Endothelial cell of hepatic sinusoid (primary cell): ENCODE measurements around the gene PRKAG2.

Experiments
- in situ Hi-C: cut with HindIII; loops from 2 replicates; pipeline ENCODE4 v1.10.0; 2017; ENCODE audit warnings: low sequenced_read_pairs

Gene PRKAG2

DNA sequence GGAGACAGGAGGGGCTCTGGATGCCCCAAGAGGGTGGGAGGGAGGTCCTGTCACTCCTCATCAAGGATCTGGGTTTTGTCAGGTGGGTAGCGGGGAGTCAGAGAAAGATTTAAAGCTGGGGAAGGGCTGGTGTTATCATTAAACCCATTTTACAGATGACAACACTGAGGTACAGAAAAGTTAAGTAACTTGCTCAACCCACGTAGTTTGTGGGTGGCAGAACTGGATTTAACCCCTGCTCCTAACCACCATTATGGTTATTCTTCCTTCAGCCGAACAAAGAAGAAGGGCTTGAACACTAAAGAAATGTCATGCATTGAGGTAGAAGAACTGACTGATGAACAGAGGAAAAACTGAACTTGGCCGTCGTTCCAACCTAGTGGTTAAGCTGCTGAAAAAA, 24.9 kb upstream of the PRKAG2 start:
- in situ Hi-C loops: loop anchor here (5.0 kb wide), 2 partner anchors 60 to 95 kb away; no protein-coding TSS in a partner anchor

DNA sequence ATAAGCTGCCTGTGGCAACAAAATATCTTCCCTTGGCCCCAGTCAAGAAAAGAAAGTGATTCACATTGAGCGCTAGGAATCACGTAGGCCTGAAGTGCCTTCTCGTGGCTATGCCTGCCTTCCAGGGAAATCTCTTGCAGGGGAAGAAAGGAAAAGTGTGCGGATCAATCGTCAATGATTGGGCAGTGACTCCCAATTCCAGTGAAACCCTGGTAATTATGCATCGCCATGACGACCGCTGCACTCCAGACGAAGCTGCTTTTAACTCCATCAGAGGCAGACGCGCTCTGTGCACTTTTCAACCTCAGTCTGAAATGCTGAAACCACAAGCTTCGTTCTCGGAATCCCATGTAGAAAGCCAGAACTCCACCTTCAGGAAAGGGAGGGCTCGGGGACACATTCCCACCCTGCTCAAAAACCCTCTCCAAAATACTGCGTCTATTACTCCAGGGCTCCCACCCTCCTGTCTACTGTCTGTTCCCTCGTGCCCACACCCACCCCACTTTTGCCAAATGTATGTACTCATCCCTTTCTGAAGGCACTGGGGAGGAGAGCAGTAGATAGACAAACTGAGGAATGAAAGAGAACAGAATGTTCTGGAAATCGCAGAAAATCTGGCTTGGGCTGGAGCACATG, 24.2 kb upstream of the PRKAG2 start:
- in situ Hi-C loops: loop anchor here (5.0 kb wide), 2 partner anchors 59 to 96 kb away; no protein-coding TSS in a partner anchor

DNA sequence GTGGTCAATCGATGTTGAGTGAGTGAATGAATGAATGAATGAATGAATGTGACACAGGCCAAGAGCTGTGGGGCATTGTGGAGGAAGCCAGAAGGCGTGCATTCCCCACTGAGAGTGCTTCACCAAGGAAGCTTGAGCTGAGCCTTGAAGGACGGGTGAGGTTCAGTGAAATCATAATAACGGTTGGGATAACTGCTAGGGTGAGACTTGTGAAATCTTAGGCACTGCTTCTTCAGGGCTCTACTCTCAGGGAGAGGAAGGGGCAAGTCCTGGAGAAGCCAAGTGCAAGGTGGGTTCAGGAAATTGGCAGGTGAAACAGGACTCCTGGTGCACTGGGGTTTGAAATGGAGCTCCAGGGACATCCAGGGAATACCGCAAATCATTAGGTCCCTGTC, 23.7 kb upstream of the PRKAG2 start:
- in situ Hi-C loops: loop anchor here (5.0 kb wide), 2 partner anchors 58 to 97 kb away; no protein-coding TSS in a partner anchor

DNA sequence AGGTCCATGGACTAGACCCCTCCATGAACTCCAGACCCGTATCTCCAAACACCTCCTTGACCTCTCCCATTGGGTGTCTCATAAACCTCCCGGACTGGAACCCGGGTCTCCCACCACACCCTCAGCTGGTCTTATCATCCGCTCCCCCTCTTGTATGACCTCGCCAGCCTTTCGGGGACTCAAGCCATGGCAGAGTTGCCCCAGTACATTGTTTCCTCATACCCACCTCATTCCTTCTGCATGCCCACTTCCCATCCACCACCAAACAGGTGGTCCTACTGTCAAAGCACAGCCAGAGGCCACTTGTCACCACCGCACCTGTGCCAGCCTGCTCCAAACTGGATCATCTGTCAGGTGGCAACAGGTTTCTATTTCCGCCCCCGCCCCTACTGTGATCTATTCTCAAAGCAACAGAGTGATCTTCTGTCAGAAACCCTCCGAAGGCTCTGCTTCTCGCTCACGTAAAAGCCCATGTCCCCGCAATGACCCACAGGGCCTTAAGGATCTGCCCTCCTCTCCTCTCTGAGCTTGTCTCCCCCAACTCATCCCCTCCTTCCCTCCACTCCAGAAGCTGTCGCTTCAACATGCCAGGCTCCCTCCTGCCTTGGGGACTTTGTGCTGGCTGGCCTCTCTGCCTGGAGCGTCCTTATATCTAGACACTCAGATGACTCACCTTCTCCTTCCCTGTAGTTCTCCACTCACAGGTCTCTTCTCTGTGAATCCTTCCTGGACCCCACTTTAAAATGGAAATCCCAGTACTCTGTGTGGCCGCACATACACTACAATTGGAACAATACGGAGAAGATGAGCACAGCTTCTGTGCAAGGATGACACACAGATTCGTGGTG, 22.8 kb upstream of the PRKAG2 start:
- in situ Hi-C loops: loop anchor here (5.0 kb wide), 3 partner anchors 38 to 98 kb away; no protein-coding TSS in a partner anchor

DNA sequence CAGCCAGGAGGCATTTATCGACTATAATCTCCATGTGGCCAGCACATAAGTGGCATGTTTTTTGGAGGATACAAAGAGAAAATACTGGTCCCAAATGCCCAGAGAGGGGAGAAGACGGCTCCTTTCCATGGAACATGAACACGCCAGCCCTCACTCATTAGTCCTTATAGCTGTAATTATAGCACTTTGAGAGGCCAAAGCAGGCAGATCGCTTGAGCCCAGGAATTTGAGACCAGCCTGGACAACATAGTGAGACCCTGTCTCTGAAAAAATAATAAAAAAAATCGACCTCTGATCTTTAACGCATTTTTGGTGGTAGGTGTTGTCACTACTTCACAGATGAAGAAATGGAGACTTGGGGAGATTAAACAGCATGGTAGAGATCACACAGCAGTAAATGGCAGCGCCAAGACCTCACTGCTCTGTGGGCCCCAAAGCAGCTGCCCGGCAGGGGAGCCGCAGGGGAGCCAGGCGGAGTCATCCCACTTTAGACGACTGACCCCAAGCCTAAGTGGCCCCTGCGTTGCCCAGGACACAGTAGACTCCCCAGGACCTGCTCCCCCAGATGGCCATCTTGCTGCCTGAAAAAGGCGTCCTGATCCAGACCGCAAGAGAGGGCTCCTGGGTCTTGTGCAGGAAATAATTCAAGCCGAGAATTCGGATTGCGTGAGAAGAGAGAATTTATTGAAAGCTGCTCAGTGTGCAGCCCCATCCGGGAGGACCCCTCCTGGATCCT, 21.2 kb upstream of the PRKAG2 start:
- in situ Hi-C loops: loop anchor here (5.0 kb wide), 1 partner anchor 39 kb away; no protein-coding TSS in a partner anchor

DNA sequence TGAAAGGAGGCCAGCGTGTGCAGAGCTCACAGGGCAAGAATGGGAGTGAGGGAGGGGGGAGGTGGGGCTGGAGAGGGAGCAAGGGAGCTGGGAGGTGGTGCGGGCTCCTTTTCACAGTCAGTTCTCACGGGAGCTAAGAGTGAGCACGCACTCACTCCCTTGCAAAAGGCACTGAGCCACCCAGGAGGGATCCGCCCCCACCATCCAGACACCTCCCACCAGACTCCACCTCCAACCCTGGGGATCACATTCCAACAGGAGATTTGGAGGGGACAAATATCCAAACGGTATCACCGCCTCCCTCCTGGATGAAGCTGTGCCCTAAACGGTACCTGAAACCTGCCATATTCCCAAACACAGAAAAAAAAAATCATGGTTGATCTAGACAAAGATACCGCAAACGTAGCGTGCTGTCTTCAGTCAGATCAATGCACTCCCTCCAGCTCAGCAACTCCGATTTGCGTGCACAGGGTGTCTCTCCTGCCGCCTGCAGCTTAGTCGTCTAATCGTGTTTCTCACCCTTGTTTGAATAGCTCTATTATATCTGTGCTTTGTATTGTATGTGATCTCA, 20.3 kb upstream of the PRKAG2 start:
- in situ Hi-C loops: loop anchor here (5.0 kb wide), 1 partner anchor 40 kb away; no protein-coding TSS in a partner anchor

DNA sequence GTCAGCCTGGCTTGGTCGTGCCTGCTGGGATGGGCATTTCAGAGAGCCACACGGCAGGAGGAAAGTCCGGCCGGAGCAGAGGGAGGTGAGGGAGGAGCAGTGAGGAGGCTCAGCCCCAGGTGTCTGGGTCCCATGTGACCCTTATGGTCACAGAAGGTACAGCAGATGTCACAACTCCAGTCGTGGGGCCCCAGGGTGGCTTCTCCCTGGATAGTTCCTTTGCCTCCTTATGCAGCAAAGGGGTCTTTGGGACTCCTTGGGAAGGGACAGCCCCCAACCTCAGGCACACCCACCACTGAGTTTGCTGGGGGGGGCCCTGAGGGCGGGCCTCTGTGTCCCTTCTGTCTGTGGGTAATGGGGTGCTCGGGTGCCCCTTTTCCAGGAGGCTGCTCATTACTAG, 19.6 kb upstream of the PRKAG2 start:
- in situ Hi-C loops: loop anchor here (5.0 kb wide), 1 partner anchor 41 kb away; no protein-coding TSS in a partner anchor

DNA sequence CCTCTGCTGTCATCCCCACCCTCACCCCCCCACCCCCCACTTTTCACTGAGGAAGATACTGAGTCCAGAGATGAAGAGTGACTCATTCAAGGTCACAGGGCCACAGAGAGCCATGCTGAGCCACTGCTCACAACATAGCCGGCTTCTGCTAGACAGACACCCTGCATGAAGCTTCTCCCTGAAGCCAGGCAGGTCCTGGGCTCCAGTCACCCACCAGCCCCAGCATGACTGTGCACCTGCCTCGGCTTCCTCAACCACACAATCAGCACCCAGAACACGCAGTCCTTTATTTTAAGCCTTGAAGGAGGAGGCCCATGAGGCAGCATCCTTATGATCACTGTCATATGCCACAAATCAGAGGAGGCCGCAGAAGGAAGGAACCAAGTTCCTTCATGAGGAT, 19.2 kb upstream of the PRKAG2 start:
- in situ Hi-C loops: loop anchor here (5.0 kb wide), 1 partner anchor 41 kb away; no protein-coding TSS in a partner anchor

DNA sequence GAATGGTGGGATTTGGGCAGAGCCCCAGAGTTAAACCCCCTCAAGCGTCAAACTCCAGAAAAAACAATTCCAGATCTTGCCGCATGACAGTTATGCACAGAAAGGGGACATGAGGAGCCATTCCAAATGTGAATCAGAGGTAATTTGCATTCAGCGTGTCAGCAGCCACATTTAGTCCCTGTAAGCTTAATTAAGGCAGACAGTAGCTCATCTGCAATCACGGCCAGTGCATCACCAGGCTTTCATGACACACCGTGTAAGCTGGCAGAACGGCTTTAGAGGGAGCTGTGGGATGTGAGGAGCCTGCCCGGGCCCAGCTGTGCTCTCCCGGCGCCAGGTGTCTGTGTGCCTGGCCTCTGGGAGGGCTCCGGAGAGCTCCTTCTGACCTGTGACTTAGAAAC, 18.7 kb upstream of the PRKAG2 start:
- in situ Hi-C loops: loop anchor here (5.0 kb wide), 1 partner anchor 42 kb away; no protein-coding TSS in a partner anchor

DNA sequence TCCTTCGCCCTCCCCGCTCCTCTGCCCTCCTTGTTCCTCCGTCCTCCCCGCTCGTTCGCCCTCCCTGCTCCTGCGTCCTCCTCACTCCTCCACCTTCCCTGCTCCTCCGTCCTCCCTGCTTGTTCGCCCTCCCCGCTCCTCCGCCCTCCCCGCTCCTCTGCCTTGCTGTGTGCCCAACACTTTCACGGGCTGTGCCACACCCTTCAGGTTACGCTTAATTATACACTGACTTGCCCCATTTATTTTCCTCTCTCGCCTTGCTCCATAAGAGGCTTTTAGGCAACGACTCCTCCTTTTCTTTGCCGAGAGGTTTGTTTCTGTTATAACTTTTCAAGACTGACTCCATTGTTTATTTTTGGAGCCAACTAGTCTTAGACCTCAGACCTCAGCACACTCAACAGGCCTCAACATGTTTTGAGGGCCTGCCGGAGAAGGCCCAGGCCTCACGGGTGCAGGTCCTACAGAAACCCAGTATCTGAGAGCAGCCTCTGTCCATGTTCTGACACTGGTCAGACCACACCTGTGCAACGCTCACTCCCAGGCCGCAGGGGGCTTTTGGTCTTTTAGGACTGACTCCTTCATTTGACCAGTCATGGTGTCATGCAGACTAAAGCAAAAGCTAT, 18.2 kb upstream of the PRKAG2 start:
- in situ Hi-C loops: loop anchor here (5.0 kb wide), 1 partner anchor 42 kb away; no protein-coding TSS in a partner anchor

DNA sequence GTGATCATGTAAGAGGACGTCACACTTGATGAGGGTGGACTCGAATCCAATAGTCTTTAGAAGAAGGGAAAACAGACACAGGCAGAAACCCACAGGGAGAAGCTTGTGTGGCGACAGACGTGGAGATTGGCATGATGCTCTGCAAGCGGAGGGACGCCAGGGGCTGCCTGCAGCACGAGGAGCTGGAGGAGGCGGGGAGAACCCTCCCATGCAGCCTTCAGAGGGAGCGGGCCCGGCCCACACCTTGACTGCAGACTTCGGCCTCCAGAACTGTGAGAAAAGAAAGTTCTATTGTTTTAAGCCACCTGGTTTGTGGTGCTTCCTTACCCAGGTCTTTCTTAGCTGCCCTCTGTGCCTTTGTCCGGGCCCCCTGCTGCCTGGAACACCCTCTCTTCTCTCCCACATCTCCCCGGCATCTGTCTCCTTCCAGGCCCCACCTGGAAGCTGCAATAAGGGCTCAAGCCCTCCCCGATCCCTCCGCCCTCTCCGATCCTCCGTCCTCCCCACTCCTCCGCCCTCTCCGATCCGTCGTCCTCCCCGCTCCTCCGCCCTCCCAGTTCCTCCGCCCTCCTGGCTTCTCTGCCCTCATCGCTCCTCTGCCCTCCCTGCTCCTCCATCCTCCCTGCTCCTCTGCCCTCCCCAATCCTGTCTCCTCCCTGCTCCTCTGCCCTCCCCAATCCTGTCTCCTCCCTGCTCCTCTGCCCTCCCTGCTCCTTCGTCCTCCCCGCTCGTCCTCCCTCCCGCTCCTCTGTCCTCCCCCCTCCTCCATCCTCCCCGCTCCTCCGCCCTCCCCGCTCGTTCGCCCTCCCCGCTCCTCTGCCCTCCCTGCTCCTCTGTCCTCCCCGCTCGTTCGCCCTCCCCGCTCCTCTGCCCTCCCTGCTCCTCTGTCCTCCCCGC, 17.4 kb upstream of the PRKAG2 start:
- in situ Hi-C loops: loop anchor here (5.0 kb wide), 1 partner anchor 43 kb away; no protein-coding TSS in a partner anchor

DNA sequence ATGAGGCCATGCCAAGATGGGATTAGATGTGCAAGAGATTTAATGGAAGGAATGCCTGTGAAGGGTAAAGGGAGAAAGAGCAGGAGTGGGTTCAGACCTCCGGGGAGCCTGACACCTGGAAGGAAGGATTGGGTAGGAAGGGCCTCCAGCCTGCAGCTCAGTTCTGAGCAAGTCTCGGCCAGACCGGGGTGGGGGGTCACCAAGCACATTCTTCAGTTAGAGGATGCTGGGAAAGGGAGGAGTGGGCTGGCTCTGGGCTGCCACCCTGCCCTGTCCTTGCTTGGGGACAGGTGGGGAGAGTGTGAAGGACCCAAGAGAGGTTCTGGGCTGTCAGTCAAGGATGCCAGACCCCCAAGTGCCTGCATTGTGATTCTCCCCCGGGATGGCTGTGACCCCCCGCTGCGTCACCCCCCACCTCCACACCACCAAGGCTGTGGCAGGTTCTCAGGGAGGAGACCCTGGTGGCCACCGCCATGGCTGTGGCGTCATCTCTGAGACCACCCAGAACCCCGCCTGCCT, 16.5 kb upstream of the PRKAG2 start:
- in situ Hi-C loops: no loop called here

DNA sequence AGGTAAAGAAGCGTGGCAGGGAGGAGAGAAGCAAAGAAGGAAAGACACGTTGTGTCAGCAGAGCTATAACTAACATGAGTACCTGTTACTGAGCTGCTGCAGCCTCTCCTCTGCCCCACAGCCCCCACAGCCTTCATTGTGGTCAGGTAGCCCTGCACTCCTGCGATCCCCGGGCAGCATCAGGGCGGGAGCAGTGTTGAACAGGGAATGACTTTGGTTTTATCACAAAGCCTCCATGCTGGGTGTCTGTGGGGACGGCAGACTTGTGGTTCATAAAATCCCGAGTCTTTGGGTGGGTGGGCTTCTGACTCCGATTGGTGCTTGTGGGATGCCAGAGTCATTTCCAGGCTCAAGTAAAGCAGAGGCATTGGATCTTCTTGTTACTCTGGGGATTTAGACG, 14.8 kb upstream of the PRKAG2 start:
- in situ Hi-C loops: no loop called here

DNA sequence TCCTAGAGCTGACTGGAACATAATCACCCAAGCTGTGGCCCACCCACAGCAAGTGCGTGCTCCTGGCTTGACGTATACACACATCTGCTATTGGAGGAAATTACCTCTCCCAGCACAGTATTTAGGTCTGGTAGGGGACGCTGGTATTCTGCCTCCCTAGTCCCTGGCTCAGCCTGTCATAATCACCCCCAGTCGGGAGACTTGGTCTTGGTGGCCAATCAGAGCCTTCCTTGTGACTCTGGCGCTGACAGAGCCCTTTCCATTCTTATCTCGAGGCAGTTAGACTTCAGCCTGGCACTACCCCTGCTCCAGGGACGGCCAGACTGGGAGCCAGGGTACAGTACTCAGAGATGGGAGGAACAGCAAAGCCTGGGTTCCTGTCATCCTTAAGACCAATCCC, 14.3 kb upstream of the PRKAG2 start:
- in situ Hi-C loops: no loop called here

DNA sequence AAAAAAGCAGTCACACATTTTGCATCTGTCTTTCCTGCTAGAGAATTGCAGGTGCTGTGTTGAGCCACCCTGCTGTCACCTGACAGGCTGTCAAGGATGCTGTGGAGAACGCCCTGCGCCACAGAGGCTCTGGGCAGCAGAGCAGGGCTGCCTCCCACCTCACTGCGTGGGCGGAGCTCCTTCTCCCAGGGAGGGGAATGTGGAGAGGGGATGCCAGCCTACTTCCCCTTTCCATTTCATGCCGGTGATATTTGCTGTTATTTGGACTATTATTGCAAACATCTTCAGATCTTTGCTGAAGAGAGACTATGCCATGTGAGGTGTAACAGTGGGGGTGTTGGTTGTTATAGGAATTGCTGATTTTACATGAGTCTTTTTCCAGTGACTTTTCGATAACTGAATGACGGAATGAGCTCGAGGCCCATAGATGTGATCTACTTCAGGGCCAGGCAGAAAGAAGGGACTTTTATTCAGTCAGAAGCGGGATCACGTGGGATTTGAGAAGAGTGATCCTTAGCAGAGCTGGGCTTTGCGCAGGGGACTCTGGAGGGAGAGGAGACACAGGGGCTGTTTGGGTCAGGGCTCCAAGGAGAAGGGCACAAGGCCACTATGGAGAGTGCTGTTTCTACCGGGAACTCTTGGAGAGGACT, 13.6 kb upstream of the PRKAG2 start:
- in situ Hi-C loops: no loop called here

DNA sequence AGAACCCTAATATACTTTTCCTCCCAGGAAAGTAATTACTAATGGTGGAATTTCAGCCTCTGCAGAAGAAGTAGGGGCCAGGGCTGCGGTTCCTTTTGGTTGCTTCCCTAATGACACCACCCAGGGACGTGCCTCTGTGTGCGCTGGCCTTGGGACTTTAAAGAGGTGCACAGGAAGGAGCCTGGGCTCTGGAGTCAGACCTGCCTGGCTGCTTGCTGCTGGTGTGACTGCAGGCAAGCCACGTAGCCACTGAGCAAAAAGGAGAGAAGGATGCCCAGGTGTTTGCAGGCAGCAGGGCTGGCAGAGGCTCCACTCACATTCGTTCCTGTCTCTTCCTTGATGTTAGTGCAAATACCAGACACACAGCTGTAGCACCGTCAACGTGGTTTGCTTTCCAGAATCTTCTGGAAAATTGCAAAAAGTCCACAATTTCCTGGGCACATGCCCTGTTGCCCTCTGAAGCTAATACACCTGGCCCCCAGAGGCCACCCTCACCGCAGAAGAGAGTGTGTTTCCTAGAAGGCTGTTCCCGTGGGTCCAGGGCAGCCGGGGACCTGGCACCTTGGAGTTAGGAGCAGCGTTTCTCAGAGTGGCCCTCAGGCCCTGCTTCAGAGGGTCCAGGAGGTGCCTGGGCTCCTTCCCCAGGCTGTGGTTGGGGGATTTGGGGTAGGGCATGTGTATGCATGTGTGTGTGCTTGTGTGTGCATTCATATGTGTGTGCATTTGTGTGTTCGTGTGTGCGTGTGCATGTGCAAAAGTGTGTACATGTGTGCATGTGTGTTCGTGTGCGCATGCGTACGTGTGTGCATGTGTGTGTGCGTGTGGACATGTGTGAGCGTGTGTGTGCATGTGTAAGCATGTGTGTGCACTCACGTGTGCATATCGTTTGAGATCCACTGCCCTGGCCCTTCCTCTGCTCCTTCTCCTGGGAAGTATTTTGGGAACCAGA, 12.8 kb upstream of the PRKAG2 start:
- in situ Hi-C loops: no loop called here
